ENCODE measurements around the gene NFS1.

GRCh38 chr20:35662551-35662950, 36.6 kb downstream of the NFS1 start:
- TF ChIP-seq CTCF (IDR thresholded peaks at IDR 0.05) (no peak), ZFX (IDR thresholded peaks at IDR 0.05; ENCODE audit: borderline replicate concordance) (no peak)

Data from 22Rv1 (cell line).